HG02938 (cell line): ENCODE results near the gene ZNF619.

Experiments
- ATAC-seq: cut with Tn5 transposase; IDR thresholded peaks from one replicate; pipeline ENCODE4 v1.9.1; 2021; ENCODE audit warnings: mild to moderate bottlenecking, moderate library complexity; ENCODE audit not compliant: unreplicated experiment

Gene ZNF619

GRCh38 chr3:40524568-40525285 is 47.8 kb downstream of the ZNF619 start, which contains the start of gene ZNF621:
Gene ZNF621, plus strand, starts transcription at chr3:40524960. Its CDS starts 881 bp downstream, at chr3:40525841.
- ATAC-seq, result peak; percentile 90

GRCh38 chr3:40528426-40528825 is 51.5 kb downstream of the ZNF619 start:
- no peak for ATAC-seq

- no peak for ATAC-seq
These were observed 55.3 kb downstream of the ZNF619 start for GRCh38 chr3:40532252-40532651.

GRCh38 chr3:40534283-40534682 is 57.4 kb downstream of the ZNF619 start:
- no peak for ATAC-seq
